Liver (tissue), 3 donors: Measurements from ENCODE around the gene GNAS-AS1.

Experiments
- CTCF ChIP-seq: fragments of 150-350 bp; IDR thresholded peaks from 2 replicates; pipeline ENCODE4 v1.5.1; 2017; ENCODE audit warnings: improper control_type of control experiment, low read depth, low read length; ENCODE audit not compliant: missing input control
- FOXA1 ChIP-seq: IDR thresholded peaks from 2 replicates; pipeline ENCODE4 v1.6.1; 2016; ENCODE audit warnings: antibody characterized with exemption
- JUND ChIP-seq, 2 donors: IDR thresholded peaks; 2 replicates each; pipeline ENCODE4 v1.6.1; 2016; ENCODE audit warnings: antibody characterized with exemption in 2 of 2
- SP1 ChIP-seq: IDR thresholded peaks from 2 replicates; pipeline ENCODE4 v1.6.1; 2018; ENCODE audit warnings: antibody characterized with exemption, mild to moderate bottlenecking
- TAF1 ChIP-seq: conservative IDR thresholded peaks from 2 replicates; pipeline ENCODE4 v1.6.1; 2016; ENCODE audit warnings: antibody characterized with exemption, mild to moderate bottlenecking
- donor health status: healthy.
- donor health status: healthy.

- TF ChIP-seq CTCF (no peak), FOXA1 (no peak), SP1 (no peak), TAF1 (no peak), JUND (IDR thresholded peaks at IDR 0.05) (no peak)
These were observed 50.4 kb downstream of the GNAS-AS1 start for GRCh38 chr20:58800134-58800871.
